OCI-LY7 (cell line): ENCODE results near the gene CAMK2B. TPM values are rescaled to one million over a fixed set of nuclear protein-coding genes. Genes with fewer than 3 reads are reported as not detected.

Experiments
- BruUV-seq: library from RNA; stranded (reverse); fragments of 400-500 nt; replicated peaks from 2 replicates; lab custom pipeline; 2021; lab: Mats Ljungman, UMichigan
- CTCF ChIA-PET: fragments of 300-600 bp; sonication (Branson Sonifier 250); formaldehyde crosslinking; loops from one replicate; lab custom pipeline; 2022; ENCODE audit warnings: antibody characterized with exemption; ENCODE audit not compliant: unreplicated experiment; lab: Charles Lee
- POLR2A ChIA-PET: fragments of 300-600 bp; sonication (Branson Sonifier 250); formaldehyde crosslinking; loops from one replicate; lab custom pipeline; 2022; ENCODE audit warnings: antibody characterized with exemption; lab: Charles Lee
- DNase-seq: peaks from one replicate; pipeline ENCODE4 v3.0.0-alpha.2; 2015; ENCODE audit warnings: low spot score
- H2AFZ ChIP-seq: fragments of 200-600 bp; sonication (generic), shearing (Covaris generic); 2 replicates; pipeline ENCODE4 v1.6.1; 2014; ENCODE audit warnings: mild to moderate bottlenecking, antibody characterized with exemption, low read length, moderate library complexity
- H3K27ac ChIP-seq: fragments of 200-600 bp; sonication (generic); 2 replicates; pipeline ENCODE4 v1.5.1; 2014; ENCODE audit warnings: mixed run types, low read depth, mild to moderate bottlenecking, moderate library complexity, low read length, inconsistent platforms; ENCODE audit not compliant: poor library complexity, severe bottlenecking
- H3K36me3 ChIP-seq: fragments of 200-600 bp; sonication (generic); 2 replicates; pipeline ENCODE4 v1.6.1; 2014; ENCODE audit warnings: mild to moderate bottlenecking, antibody characterized with exemption, low read length, moderate library complexity, mixed read lengths; ENCODE audit not compliant: insufficient read depth
- H3K4me1 ChIP-seq: fragments of 200-600 bp; sonication (generic); 2 replicates; pipeline ENCODE4 v1.5.1; 2014; ENCODE audit warnings: mild to moderate bottlenecking, low read length; ENCODE audit not compliant: insufficient read depth, poor library complexity, severe bottlenecking
- H3K4me2 ChIP-seq: fragments of 200-600 bp; sonication (generic); 2 replicates; pipeline ENCODE4 v1.6.1; 2014; ENCODE audit warnings: mild to moderate bottlenecking, low read length
- H3K4me3 ChIP-seq: fragments of 200-600 bp; sonication (generic); 2 replicates; pipeline ENCODE4 v1.5.1; 2014; ENCODE audit warnings: mild to moderate bottlenecking, low read depth, low read length; ENCODE audit not compliant: poor library complexity, severe bottlenecking
- H3K79me2 ChIP-seq: fragments of 200-600 bp; sonication (generic); 2 replicates; pipeline ENCODE4 v1.6.1; 2016; ENCODE audit warnings: low read depth, mild to moderate bottlenecking, low read length, moderate library complexity, mixed read lengths; ENCODE audit not compliant: insufficient read depth
- H3K9me2 ChIP-seq: fragments of 200-600 bp; sonication (generic); 2 replicates; pipeline ENCODE4 v1.6.1; 2016; ENCODE audit warnings: mild to moderate bottlenecking, low read length, mixed read lengths; ENCODE audit not compliant: insufficient read depth
- H3K9me3 ChIP-seq: fragments of 200-600 bp; sonication (generic); 2 replicates; pipeline ENCODE4 v1.6.1; 2014; ENCODE audit warnings: mild to moderate bottlenecking, mixed run types, low read length, mixed read lengths
- H4K20me1 ChIP-seq: fragments of 200-600 bp; sonication (generic); 2 replicates; pipeline ENCODE4 v1.6.1; 2014; ENCODE audit warnings: mild to moderate bottlenecking, antibody characterized with exemption, low read length, moderate library complexity, mixed read lengths; ENCODE audit not compliant: insufficient read depth
- EZH2phosphoT487 ChIP-seq: fragments of 200-600 bp; sonication (generic); IDR thresholded peaks from 2 replicates; pipeline ENCODE4 v1.6.1; 2018; ENCODE audit warnings: low read depth, borderline replicate concordance, mild to moderate bottlenecking, mixed run types, antibody characterized with exemption, low read length, moderate library complexity, mixed read lengths
- intact Hi-C: fragments of 100-400 bp; cut with micrococcal nuclease; formaldehyde crosslinking; loops from one replicate; pipeline ENCODE4 v1.10.0; 2022; ENCODE audit not compliant: unreplicated experiment
- total RNA-seq, 2 experiments: library from RNA; depleted of rRNA in 1 of 2; stranded (reverse); fragments of >200 nt in 1 of 2; shearing (Covaris generic) in 1 of 2; gene quantifications; 2 replicates each; pipeline ENCODE4 v1.2.3, GENCODE V29; 2014 to 2022
- TF ChIP-seq, protein P1 (sequence below): fragments of 200-600 bp; sonication (generic); conservative IDR thresholded peaks from 2 replicates; pipeline ENCODE4 v1.5.1; 2014; ENCODE audit warnings: mild to moderate bottlenecking, antibody characterized with exemption, low read length, moderate library complexity, mixed read lengths

CAMK2B gene
- total RNA-seq, 2 experiments from 2014 or later: 0.66 to 1.1 TPM

DNA sequence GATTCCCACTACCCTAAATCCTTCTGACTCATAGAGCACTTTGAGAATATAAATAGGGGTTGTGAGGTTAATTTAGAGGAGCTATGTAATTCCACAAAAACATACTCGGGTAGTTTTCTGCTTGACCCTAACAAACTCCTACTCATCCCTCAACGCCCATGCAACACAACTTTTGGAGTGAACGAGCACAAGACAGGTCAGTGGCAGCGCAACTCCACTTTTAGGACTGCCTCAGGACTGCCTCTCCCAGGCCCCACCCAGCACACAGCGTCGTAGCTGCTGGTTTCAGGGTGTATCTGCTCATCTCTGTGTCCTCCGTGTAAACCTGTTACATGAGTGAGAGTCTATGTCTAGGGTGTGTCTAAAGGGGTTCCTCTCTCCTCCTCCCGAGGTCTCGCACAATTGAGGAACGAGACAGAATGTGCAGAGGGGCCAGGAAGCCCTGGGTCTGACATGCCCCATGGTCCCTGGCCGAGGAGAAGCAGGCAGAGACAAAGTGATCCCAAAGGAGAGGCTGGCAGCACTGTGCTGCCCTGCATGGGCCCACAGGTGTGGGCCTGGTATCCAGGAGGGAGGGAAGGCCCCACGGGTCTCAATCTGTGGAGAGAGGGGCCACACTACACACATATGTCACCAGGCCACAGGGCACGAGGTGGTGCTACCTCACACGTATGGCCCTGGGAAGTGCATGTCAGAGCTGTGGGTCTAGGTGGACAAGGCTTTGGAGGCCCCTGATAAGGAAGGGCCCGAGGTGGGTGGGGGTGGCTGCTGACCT lies 45.5 kb downstream of the CAMK2B start:
- Histone ChIP-seq H3K9me3 (no peaks in the 10 kb centered on the region), H3K79me2 (no peaks in the 10 kb centered on the region), H2AFZ (no peak overlapping the region), H4K20me1 (no peaks in the 10 kb centered on the region), H3K4me3 (no peak overlapping the region), H3K27ac (no peak overlapping the region), H3K4me1 (no peaks in the 10 kb centered on the region), H3K36me3 (no peaks in the 10 kb centered on the region), H3K4me2 (no peak overlapping the region), H3K9me2 (no peaks in the 10 kb centered on the region)
- TF ChIP-seq EZH2phosphoT487: no peak
- TF ChIP-seq, protein P1, sequence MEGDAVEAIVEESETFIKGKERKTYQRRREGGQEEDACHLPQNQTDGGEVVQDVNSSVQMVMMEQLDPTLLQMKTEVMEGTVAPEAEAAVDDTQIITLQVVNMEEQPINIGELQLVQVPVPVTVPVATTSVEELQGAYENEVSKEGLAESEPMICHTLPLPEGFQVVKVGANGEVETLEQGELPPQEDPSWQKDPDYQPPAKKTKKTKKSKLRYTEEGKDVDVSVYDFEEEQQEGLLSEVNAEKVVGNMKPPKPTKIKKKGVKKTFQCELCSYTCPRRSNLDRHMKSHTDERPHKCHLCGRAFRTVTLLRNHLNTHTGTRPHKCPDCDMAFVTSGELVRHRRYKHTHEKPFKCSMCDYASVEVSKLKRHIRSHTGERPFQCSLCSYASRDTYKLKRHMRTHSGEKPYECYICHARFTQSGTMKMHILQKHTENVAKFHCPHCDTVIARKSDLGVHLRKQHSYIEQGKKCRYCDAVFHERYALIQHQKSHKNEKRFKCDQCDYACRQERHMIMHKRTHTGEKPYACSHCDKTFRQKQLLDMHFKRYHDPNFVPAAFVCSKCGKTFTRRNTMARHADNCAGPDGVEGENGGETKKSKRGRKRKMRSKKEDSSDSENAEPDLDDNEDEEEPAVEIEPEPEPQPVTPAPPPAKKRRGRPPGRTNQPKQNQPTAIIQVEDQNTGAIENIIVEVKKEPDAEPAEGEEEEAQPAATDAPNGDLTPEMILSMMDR: no peak
- no TSS peak for BruUV-seq
- CTCF ChIA-PET: interaction anchor here (0.7 kb wide), 1 partner anchor 9 kb away, joined by 3 read pairs; no protein-coding TSS in a partner anchor
- intact Hi-C loops: no loop called here
- no peak for DNase-seq
- POLR2A ChIA-PET: interaction anchor here (1.0 kb wide), 1 partner anchor 22 kb away, joined by 3 read pairs; no protein-coding TSS in a partner anchor

- POLR2A ChIA-PET: interaction anchor here (1.0 kb wide), 1 partner anchor 21 kb away, joined by 3 read pairs; no protein-coding TSS in a partner anchor
- DNase-seq: no peak
These were observed 46.1 kb downstream of the CAMK2B start for GRCh38 chr7:44279286-44279685.

More at GRCh38 chr7:44279286-44279685, 46.1 kb downstream of the CAMK2B start:
- Histone ChIP-seq H3K4me1 (no peaks in the 10 kb centered on the region), H3K79me2 (no peaks in the 10 kb centered on the region), H3K36me3 (no peaks in the 10 kb centered on the region), H3K4me2 (no peak overlapping the region), H3K9me2 (no peaks in the 10 kb centered on the region), H3K27ac (no peak overlapping the region), H3K4me3 (no peak overlapping the region), H4K20me1 (no peaks in the 10 kb centered on the region), H2AFZ (no peak overlapping the region), H3K9me3 (no peaks in the 10 kb centered on the region)
- CTCF ChIA-PET: interaction anchor here (0.7 kb wide), 1 partner anchor 8 kb away, joined by 3 read pairs; no protein-coding TSS in a partner anchor
- intact Hi-C loops: no loop called here
- TF ChIP-seq, protein P1: no peak
- no peak for TF ChIP-seq EZH2phosphoT487
- BruUV-seq: no TSS peak
